Choroid plexus epithelial cell (primary cell): Measurements from ENCODE around the gene B4GALNT3.

Experiments
- DNase-seq: peaks from one replicate; pipeline ENCODE4 v3.0.0-alpha.2; 2010; ENCODE audit warnings: low read depth
- H3K4me3 ChIP-seq: 2 replicates; pipeline ENCODE4 v1.5.1; 2011; ENCODE audit warnings: low read depth, mild to moderate bottlenecking, control low read depth, low read length, moderate library complexity
- TF ChIP-seq, protein P1 (sequence below): conservative IDR thresholded peaks from 2 replicates; pipeline ENCODE4 v1.5.1; 2011; ENCODE audit warnings: low read depth, mild to moderate bottlenecking, control low read depth, inconsistent platforms, low read length, moderate library complexity

B4GALNT3 gene

DNA sequence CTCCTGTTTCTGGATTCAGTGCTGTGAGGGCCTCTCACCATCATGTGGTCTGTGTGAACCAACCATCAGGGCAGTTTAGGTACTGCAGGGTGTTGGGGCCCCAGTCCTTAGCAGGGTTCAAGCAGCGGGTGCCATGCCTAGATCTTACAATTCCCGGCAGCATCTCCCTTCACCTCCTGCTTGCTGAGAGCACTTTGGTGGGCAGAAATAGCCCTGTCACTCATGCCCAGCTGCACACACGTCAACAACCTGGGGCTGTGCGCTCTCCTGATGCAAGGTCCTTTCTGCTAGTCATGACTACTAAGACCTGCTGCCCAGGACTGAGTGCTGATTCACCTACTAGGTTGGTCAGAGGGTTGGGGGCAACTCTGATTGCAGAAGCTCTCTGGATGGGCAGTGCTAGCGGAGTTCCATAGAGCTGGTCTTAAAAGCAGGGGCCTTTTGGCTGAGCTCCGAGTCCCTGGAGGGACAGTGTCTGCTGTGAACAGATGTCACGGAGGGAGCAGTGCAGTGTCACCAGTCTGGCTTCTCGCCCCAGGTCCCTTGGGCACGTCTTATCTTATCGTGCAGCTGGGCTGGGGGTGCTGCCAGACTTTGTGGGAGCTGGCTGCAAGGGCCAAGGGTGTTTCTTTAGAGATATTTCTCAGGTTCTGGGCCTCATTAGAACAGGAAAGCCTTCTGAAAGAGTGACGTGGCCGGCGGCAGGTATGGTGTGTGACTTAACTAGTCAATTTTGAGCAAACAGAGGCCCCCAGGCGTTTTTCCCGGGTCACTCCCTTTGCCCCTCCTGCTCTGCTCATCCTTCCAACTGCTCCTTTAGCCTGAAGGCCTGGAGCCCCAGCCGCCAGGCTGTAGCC lies 131.7 kb downstream of the B4GALNT3 start:
- no peak for DNase-seq
- no peak overlapping the region for H3K4me3 ChIP-seq
- TF ChIP-seq, protein P1, sequence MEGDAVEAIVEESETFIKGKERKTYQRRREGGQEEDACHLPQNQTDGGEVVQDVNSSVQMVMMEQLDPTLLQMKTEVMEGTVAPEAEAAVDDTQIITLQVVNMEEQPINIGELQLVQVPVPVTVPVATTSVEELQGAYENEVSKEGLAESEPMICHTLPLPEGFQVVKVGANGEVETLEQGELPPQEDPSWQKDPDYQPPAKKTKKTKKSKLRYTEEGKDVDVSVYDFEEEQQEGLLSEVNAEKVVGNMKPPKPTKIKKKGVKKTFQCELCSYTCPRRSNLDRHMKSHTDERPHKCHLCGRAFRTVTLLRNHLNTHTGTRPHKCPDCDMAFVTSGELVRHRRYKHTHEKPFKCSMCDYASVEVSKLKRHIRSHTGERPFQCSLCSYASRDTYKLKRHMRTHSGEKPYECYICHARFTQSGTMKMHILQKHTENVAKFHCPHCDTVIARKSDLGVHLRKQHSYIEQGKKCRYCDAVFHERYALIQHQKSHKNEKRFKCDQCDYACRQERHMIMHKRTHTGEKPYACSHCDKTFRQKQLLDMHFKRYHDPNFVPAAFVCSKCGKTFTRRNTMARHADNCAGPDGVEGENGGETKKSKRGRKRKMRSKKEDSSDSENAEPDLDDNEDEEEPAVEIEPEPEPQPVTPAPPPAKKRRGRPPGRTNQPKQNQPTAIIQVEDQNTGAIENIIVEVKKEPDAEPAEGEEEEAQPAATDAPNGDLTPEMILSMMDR: peak; percentile 8

DNA sequence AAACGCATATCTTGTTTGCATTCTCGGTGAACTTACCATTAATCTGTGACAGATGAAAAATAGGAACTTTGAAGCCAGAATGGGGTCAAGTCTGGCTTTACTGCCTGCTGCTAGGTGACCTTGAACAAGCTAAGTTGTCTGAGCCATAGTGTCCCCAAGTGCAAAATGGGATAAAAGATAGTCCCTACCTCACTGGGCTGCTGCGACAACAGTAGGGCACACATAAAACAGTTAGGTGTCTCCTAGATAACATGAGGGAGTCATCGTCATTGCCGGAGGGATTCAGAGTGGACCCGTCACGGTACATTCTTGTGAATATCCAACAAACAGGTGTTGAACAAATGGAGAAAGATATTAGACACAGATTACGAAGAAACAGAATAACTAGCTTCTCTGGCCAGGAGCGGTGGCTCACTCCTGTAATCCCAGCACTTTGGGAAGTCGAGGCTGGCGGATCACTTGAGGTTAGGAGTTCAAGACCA lies 132.3 kb downstream of the B4GALNT3 start:
- DNase-seq: no peak
- TF ChIP-seq, protein P1: no peak
- H3K4me3 ChIP-seq: no peak overlapping the region

DNA sequence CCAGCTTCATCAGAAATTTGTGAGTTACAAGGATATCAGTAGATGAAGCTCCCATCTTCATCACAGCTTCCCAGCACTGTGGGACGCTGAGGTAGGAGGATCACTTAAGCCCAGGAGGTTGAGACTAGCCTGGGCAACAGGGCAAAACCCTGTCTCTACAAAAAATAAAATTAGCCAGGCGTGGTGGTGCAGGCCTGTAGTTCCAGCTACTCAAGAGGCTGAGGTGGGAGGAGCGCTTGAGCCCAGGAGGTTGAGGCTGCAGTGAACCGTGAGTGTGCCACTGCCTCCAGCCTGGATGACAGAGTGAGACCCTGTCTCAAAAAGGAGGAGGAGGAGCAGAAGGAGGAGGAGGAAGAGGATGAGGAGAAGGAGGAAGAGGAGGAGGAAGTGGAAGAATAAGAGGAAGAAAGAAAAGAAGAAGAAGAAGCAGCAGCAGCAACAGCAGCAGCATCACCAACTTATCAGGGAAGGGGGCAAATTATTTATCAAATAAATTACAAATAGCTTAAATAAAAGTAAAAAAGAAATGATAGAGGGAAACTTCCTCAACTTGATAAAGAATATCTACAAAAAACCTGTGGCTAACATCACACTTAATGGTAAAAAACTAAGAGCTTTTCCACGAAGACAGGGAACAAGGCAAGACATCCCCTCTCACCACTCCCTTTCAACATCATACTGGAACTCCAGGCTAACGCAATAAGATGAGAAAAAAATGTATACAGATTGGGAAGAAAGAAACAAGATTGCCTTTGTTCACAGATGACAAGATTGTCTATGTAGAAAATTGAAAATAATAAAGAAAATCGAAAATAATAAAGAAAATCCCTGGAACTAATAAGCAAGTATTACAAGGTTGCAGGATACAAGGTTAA lies 133.9 kb downstream of the B4GALNT3 start:
- DNase-seq: no peak
- H3K4me3 ChIP-seq: no peak overlapping the region
- TF ChIP-seq, protein P1: no peak

DNA sequence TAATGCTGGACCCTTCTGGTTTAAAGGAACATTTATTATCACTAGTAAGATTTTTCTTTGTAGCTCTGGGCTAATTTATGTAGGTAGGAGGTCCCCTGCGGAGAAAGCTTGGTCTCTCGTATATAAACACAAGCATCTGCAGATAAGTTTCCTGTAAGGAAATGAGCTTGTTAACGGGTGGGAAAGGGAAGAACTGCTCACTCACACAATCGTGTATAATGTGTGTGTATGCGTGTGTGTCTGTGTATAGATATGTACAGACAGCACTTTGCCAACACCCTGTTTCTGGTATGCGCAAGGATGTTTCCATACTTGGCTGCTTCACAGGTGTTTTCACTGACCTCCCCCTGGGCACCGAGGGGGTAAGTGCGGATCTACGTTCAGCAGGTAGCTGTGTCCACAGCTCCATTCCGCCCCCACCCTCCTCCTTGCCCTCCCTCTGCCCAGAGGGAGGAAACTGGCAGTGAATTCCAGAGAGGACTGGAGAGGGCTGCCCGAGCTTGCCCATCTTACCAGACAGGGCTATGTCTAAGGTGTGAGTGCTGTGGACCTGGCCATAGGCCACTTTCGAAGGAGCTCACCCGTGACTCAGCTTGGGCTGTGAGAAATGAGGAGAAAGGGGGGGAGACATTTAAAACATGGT lies 138.3 kb downstream of the B4GALNT3 start:
- H3K4me3 ChIP-seq: no peak overlapping the region
- TF ChIP-seq, protein P1: no peak
- DNase-seq: no peak

DNA sequence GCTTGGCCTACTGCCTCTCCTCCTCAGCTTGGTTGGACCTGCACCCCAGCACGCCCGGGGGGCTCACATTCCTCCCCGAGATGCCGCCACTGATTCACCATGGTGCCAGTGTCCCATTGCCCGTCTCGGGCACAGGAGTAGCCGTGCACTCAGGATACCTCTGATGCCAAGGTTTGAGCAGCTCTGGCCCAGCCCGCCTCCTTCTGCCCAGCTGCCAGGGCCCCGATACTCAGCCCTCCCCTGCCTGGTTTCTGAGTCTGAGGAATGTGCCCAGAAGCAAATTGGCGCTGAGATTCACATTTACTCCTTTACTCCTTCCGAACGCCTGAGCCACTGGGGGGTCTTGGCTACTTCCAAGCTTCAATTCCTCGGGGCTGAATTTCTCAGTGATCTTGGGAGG lies 140.0 kb downstream of the B4GALNT3 start:
- TF ChIP-seq, protein P1: no peak
- no peak overlapping the region for H3K4me3 ChIP-seq
- no peak for DNase-seq

DNA sequence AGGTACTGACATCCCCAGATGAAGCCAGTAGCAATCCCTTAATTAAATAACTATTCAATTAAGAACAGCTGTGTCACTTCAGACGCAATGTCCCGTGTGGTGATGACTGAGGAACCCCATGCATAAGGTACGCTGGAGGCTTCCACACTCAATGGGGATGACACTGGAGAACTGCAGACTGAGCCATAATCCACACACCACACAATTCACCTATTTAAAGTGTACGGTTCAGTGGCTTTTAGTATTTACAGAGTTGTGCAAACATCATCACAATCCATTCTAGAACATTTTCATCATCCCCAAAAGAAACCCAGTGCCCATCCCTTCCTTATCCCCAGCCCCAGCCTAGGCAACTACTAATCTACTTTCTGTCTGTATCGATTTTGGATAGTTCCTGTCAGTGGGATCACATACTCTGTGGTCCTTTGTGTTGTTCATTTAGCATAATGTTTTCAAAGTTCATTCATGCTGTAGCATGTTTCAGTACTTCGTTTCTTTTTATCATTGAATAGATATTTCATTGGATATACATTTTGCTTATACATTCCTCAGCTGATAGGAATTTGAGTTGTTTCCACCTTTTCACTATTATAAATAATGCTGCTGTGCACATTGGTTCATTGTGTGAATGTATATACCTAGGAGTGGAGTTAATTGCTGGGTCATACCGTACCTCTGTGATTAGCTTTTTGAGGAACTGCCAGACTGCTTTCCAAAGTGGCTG lies 142.4 kb downstream of the B4GALNT3 start:
- TF ChIP-seq, protein P1: no peak
- no peak for DNase-seq
- H3K4me3 ChIP-seq: no peak overlapping the region
